Right atrium auricular region (tissue), 2 donors: ENCODE measurements around the gene KCTD2. TPM values are rescaled to one million over a fixed set of nuclear protein-coding genes. Genes with fewer than 3 reads are reported as not detected.
A peak's percentile ranks its signal among the peaks of the same experiment; 100 is the strongest.

Experiments
- DNase-seq: peaks from one replicate; pipeline ENCODE4 v3.0.0-alpha.2; 2019; ENCODE audit warnings: low spot score
- H3K27ac ChIP-seq, 2 donors: fragments of 200-600 bp; sonication (generic); 1 replicate in 1 of 2; 2 replicates in 1 of 2; pipeline ENCODE4 v1.5.1; 2016 to 2019
- H3K27me3 ChIP-seq, 2 donors: fragments of 200-600 bp; sonication (generic); one replicate each; pipeline versions ENCODE4 v1.5.1 to v1.6.0; 2017 to 2019
- H3K36me3 ChIP-seq: fragments of 200-600 bp; sonication (generic); one replicate; pipeline ENCODE4 v1.5.1; 2016
- H3K4me1 ChIP-seq, 2 donors: fragments of 200-600 bp; sonication (generic); one replicate each; pipeline versions ENCODE4 v1.5.1 to v1.6.0; 2017 to 2019
- H3K4me3 ChIP-seq, 2 donors: fragments of 200-600 bp; sonication (generic); 1 replicate in 1 of 2; 2 replicates in 1 of 2; pipeline ENCODE4 v1.5.1; 2017 to 2019; ENCODE audit warnings: mild to moderate bottlenecking in 1 of 2, moderate library complexity in 1 of 2
- H3K9me3 ChIP-seq, 2 donors: fragments of 200-600 bp; sonication (generic); one replicate each; pipeline ENCODE4 v1.5.1; 2019
- total RNA-seq, 2 donors: library from RNA; depleted of rRNA; stranded (reverse); fragments of >200 nt; gene quantifications; one replicate each; pipeline ENCODE4 v1.1.0, GENCODE V29; 2016
- TF ChIP-seq, protein P1 (sequence below), 2 donors: fragments of 200-600 bp; sonication (generic); IDR thresholded peaks; one replicate each; pipeline ENCODE4 v1.5.1; 2019; ENCODE audit warnings: antibody characterized with exemption in 2 of 2

Gene KCTD2
- total RNA-seq, 2 donors from 2014 or later = 17.9 to 28.4 TPM

DNA sequence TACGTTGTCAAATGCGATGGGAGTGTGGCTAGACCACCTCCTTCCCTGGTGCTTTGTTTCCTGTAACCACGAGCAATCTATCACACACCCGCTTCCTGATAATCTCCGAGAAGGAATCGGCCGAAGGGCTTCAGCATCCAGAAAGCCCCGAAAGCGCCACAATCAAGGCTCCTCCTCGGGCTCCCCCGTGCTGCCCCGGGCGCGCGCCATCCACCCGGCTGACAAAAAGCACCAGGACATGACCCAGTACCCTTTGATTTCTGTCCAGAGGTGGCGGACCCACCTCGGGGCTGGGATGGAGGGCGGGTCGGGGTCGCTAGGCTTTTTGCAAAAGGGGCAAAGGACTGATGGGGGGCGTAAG is 62.0 kb downstream of the KCTD2 start:
- Histone ChIP-seq H3K4me1 (peaks cover 0 to 33% of the 10 kb centered on the region in 2 donors), H3K9me3 (no peaks in the 10 kb centered on the region), H3K4me3 (peak overlapping the region; percentile 66 to 84), H3K27ac (peak overlapping the region in 1 of 2 donors; percentile 84), H3K36me3 (no peaks in the 10 kb centered on the region), H3K27me3 (no peaks in the 10 kb centered on the region)
- TF ChIP-seq, protein P1, sequence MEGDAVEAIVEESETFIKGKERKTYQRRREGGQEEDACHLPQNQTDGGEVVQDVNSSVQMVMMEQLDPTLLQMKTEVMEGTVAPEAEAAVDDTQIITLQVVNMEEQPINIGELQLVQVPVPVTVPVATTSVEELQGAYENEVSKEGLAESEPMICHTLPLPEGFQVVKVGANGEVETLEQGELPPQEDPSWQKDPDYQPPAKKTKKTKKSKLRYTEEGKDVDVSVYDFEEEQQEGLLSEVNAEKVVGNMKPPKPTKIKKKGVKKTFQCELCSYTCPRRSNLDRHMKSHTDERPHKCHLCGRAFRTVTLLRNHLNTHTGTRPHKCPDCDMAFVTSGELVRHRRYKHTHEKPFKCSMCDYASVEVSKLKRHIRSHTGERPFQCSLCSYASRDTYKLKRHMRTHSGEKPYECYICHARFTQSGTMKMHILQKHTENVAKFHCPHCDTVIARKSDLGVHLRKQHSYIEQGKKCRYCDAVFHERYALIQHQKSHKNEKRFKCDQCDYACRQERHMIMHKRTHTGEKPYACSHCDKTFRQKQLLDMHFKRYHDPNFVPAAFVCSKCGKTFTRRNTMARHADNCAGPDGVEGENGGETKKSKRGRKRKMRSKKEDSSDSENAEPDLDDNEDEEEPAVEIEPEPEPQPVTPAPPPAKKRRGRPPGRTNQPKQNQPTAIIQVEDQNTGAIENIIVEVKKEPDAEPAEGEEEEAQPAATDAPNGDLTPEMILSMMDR (IDR thresholded peaks at IDR 0.05) = no peak
- no peak for DNase-seq

DNA sequence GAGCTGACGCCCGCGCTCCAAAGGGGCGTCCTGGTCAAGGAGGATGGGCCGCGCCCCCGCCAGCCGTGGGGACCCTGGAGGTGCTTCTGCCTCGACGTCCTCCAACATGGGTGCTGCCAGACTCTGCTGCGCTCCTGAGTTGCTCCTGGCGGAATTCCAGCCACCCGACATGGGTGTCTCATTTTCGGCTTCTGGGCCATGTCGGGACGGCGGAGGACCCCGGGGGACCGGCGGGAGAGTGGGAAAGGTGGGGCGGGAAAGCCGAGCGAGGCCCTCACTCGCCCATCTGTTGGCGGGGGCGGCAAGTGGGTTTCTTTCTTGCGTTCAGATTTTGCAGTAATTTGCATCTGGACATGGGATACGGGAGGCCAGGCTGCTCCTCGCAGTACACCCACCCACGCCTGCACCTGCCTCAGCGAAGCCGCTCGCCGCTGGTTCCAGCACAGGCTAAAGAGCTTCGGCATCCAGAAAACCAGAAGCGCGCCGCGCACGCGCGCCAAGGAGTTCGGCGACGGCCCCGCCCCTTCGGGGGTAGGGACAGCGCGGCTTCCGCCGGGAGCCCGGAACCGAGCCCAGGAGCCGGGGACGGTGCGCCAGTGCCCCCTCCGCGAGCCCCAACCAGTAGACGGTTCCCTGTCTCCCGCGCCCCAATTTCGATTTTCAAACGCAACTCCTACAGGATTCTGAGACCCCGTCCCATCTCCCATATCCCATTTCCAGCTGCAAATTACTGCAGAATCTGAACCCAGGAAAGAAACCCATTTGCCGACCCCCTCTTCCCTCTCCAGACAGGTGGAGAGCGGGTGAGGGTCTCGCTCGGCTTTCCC is 62.6 kb downstream of the KCTD2 start, which contains the start of gene ARMC7:
TSS of gene ARMC7 (plus strand) at position 563 of the 827 bp plus-strand sequence. CDS start 320 bp downstream, outside the sequence.
- Histone ChIP-seq H3K27me3 (no peaks in the 10 kb centered on the region), H3K36me3 (no peaks in the 10 kb centered on the region), H3K4me1 (peaks cover 0 to 39% of the 10 kb centered on the region in 2 donors), H3K9me3 (no peaks in the 10 kb centered on the region), H3K27ac (peak within 1 kb of the TSS; percentile 78 to 84), H3K4me3 (peak within 1 kb of the TSS; percentile 66 to 84)
- TF ChIP-seq, protein P1 (IDR thresholded peaks at IDR 0.05) = peak in 1 of 2 donors; percentile 23
- DNase-seq = peak; percentile 89

- no peaks in the 10 kb centered on the region for H3K9me3 ChIP-seq
- H3K27ac ChIP-seq = peak overlapping the region; percentile 78 to 84
- TF ChIP-seq, protein P1 (IDR thresholded peaks at IDR 0.05) = no peak
- no peaks in the 10 kb centered on the region for H3K36me3 ChIP-seq
- H3K27me3 ChIP-seq = no peaks in the 10 kb centered on the region
- peaks cover 0 to 47% of the 10 kb centered on the region in 2 donors for H3K4me1 ChIP-seq
- H3K4me3 ChIP-seq = peak overlapping the region; percentile 66 to 84
- DNase-seq = no peak
These were observed 63.4 kb downstream of the KCTD2 start for GRCh38 chr17:75110234-75110937.

- DNase-seq = no peak
- peaks cover 0 to 56% of the 10 kb centered on the region in 2 donors for H3K4me1 ChIP-seq
- TF ChIP-seq, protein P1 (IDR thresholded peaks at IDR 0.05) = no peak
These were observed 64.8 kb downstream of the KCTD2 start for GRCh38 chr17:75111777-75112335.

GRCh38 chr17:75113798-75114551 is 67.0 kb downstream of the KCTD2 start:
- H3K9me3 ChIP-seq = no peaks in the 10 kb centered on the region
- H3K36me3 ChIP-seq = no peaks in the 10 kb centered on the region
- TF ChIP-seq, protein P1 (IDR thresholded peaks at IDR 0.05) = peak; percentile 89 to 98
- H3K4me3 ChIP-seq = peak overlapping the region; percentile 27 to 52
- H3K27me3 ChIP-seq = no peaks in the 10 kb centered on the region
- H3K4me1 ChIP-seq = peaks cover 0 to 54% of the 10 kb centered on the region in 2 donors
- peak; percentile 97 for DNase-seq
- H3K27ac ChIP-seq = peak overlapping the region; percentile 77 to 86

More at GRCh38 chr17:75111777-75112335, 64.8 kb downstream of the KCTD2 start:
- Histone ChIP-seq H3K36me3 (no peaks in the 10 kb centered on the region), H3K27me3 (no peaks in the 10 kb centered on the region), H3K27ac (no peak overlapping the region), H3K4me3 (no peak overlapping the region), H3K9me3 (no peaks in the 10 kb centered on the region)
